Stimulated activated CD4-positive, alpha-beta T cell treated with anti-CD3 and anti-CD28 coated beads, Interleukin-15, amount 100 ng/mL, for 24 hours (primary cell): ENCODE results near the gene TSSK1B.

ENCODE experiments used
- DNase-seq: peaks from one replicate; pipeline ENCODE4 v3.0.0-alpha.2; 2020

TSSK1B gene

DNA sequence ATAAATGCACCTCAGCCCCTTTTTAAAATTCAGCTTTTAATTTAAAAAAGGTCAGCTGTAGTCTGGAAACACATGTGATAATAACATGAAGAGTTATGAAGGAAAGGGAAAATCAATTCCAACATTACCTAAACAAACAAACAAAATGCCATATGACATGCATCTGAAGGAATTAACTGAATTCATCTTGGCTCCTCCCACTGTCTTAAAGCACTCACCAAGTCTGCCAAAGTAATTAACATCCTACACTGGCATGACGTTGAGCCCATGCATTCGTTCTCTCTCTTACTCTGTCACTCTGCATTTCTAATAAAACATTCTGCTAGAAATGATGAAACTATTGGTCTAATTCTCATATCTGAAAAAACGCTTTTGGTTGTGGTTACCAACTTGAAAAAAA lies 37.7 kb downstream of the TSSK1B start:
- no peak for DNase-seq

- no peak for DNase-seq
Measured at GRCh38 chr5:113394658-113395057, 40.1 kb downstream of the TSSK1B start.

DNA sequence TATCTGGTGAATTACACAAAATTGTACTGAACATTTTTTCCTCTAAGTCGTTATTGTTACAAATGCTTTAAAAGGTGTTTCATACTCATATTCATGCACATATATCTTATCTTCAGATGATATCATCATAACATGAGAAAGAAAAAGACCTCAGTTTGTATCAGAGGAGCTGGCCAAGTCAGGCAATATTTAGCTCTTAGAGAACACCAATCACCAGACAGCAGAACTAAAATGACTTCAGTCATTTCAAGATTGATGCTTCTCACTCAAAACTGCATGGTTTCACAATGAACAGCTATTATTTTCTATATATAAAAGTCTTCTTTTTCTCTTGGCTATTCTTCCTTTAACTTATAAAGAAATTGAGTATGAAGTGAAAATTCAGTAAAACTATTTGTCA lies 44.6 kb downstream of the TSSK1B start:
- DNase-seq = no peak

- DNase-seq = no peak
Measured at GRCh38 chr5:113389116-113389515, 45.7 kb downstream of the TSSK1B start.

- no peak for DNase-seq
Measured at GRCh38 chr5:113387844-113388243, 46.9 kb downstream of the TSSK1B start.

DNA sequence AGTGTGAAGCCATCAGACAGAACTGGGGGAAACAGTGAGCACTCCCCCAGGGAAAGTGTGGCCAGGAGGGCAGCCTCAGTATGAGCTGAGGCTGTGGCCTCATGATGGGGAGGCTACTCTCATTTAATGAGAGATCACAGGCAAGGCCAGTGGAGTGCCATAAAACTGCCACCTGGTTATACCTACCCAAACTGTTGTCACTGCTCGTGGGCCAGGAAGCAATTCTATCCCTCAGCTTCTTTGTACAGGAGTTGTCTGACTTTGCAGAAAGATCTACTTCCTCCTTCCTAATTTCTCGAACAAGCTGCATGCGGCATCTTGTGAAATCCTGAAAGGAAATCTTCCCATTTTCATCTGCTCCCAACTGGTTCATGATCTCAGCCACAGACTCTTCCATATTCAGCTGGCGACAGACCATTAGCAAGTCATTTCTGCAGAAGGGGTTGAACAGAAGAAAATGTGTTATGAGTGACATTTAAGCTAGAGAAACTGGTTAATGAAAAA lies 50.0 kb downstream of the TSSK1B start:
- DNase-seq = no peak

- no peak for DNase-seq
Measured at GRCh38 chr5:113382731-113383130, 52.1 kb downstream of the TSSK1B start.
